Endothelial cell of umbilical vein (primary cell): ENCODE data around the gene FBXL3. TPM values are rescaled to one million over a fixed set of nuclear protein-coding genes. Genes with fewer than 3 reads are reported as not detected.
"Not testable (repeated sequence)": the region's sequence is repeated elsewhere in the genome, so short reads cannot be mapped to it uniquely, and the experiment has no call there.

Experiments
- BruUV-seq: library from RNA; stranded (reverse); fragments of 400-500 nt; replicated peaks from 2 replicates; lab custom pipeline; 2021; lab: Mats Ljungman, UMichigan
- CTCF ChIA-PET: fragments of 300-600, 350-600 bp; sonication (Branson Sonifier 250); formaldehyde crosslinking; loops from one replicate; lab custom pipeline; 2021; ENCODE audit warnings: antibody characterized with exemption, inconsistent platforms; lab: Charles Lee
- POLR2A ChIA-PET: fragments of 300-600, 350-600 bp; sonication (Branson Sonifier 250); formaldehyde crosslinking; loops from one replicate; lab custom pipeline; 2021; ENCODE audit warnings: antibody characterized with exemption, inconsistent platforms; lab: Charles Lee
- DNase-seq: peaks from one replicate; pipeline ENCODE4 v3.0.0-alpha.2; 2011; ENCODE audit warnings: low read depth, low spot score
- FAIRE-seq: peaks from 2 replicates; lab custom pipeline; 2011; peaks lifted over from hg19 to GRCh38; lab: Jason Lieb, UNC
- H2AFZ ChIP-seq: 2 replicates; pipeline ENCODE4 v1.6.0; 2012; ENCODE audit warnings: low read depth, low read length, control low read depth, inconsistent platforms
- H3K27ac ChIP-seq: 2 replicates; pipeline ENCODE4 v1.5.1; 2011; ENCODE audit warnings: low read depth, mild to moderate bottlenecking, control low read depth, low read length, moderate library complexity; ENCODE audit not compliant: insufficient read depth
- H3K27me3 ChIP-seq, 2 experiments: 2 replicates each; pipeline versions ENCODE4 v1.6.0 to v1.6.1; 2011; ENCODE audit warnings: low read length in 2 of 2, mixed read lengths in 1 of 2; ENCODE audit not compliant: control insufficient read depth in 2 of 2, insufficient read depth in 2 of 2
- H3K36me3 ChIP-seq, 2 experiments: 2 replicates in 1 of 2; 3 replicates in 1 of 2; pipeline ENCODE4 v1.5.1; 2011; ENCODE audit warnings: low read length in 2 of 2, mild to moderate bottlenecking in 1 of 2, moderate library complexity in 1 of 2; ENCODE audit not compliant: control insufficient read depth in 2 of 2, insufficient read depth in 2 of 2; ENCODE audit errors: extremely low read depth in 1 of 2
- H3K4me1 ChIP-seq: 3 replicates; pipeline ENCODE4 v1.5.1; 2011; ENCODE audit warnings: mild to moderate bottlenecking, low read length; ENCODE audit not compliant: control insufficient read depth, insufficient read depth; ENCODE audit errors: extremely low read depth
- H3K4me2 ChIP-seq: 2 replicates; pipeline ENCODE4 v1.6.1; 2011; ENCODE audit warnings: low read length, control low read depth, mixed read lengths; ENCODE audit not compliant: insufficient read depth
- H3K4me3 ChIP-seq, 3 experiments: fragments of 200-600 bp in 1 of 3; sonication (generic), shearing (Covaris generic) in 1 of 3; replicated peaks in 1 of 3; 2 replicates each; pipeline ENCODE4 v1.5.1; 2011 to 2016; ENCODE audit warnings: control low read depth in 3 of 3, low read length in 3 of 3, mild to moderate bottlenecking in 2 of 3, inconsistent platforms in 1 of 3, low read depth in 1 of 3, moderate library complexity in 1 of 3; ENCODE audit not compliant: insufficient read depth in 1 of 3
- H3K79me2 ChIP-seq: 2 replicates; pipeline ENCODE4 v1.6.0; 2012; ENCODE audit warnings: low read length, inconsistent platforms; ENCODE audit not compliant: control insufficient read depth, insufficient read depth
- H3K9ac ChIP-seq: replicated peaks from 2 replicates; pipeline ENCODE3; 2011; ENCODE audit warnings: low read length, control low read depth; ENCODE audit not compliant: insufficient read depth; ENCODE audit errors: extremely low read depth
- H3K9me1 ChIP-seq: replicated peaks from 3 replicates; pipeline ENCODE4 v1.6.0; 2011; ENCODE audit warnings: mild to moderate bottlenecking, low read length; ENCODE audit not compliant: control insufficient read depth, insufficient read depth; ENCODE audit errors: extremely low read depth
- H3K9me3 ChIP-seq: replicated peaks from 2 replicates; pipeline ENCODE4 v1.5.1; 2012; ENCODE audit warnings: low read length, inconsistent platforms; ENCODE audit not compliant: control insufficient read depth, insufficient read depth
- H4K20me1 ChIP-seq: replicated peaks from 2 replicates; pipeline ENCODE3; 2011; ENCODE audit warnings: mild to moderate bottlenecking, low read length; ENCODE audit not compliant: control insufficient read depth, insufficient read depth; ENCODE audit errors: extremely low read depth
- EZH2 ChIP-seq: IDR thresholded peaks from 2 replicates; pipeline ENCODE4 v1.6.1; 2012; ENCODE audit warnings: borderline replicate concordance, low read depth, mild to moderate bottlenecking, moderate library complexity, low read length, inconsistent platforms; ENCODE audit not compliant: severe bottlenecking
- FOS ChIP-seq: IDR thresholded peaks from 2 replicates; pipeline ENCODE4 v1.6.1; 2011; ENCODE audit warnings: mild to moderate bottlenecking, low read length, moderate library complexity, borderline replicate concordance; ENCODE audit not compliant: insufficient read depth
- POLR2A ChIP-seq: IDR thresholded peaks from 2 replicates; pipeline ENCODE4 v1.6.1; 2012; ENCODE audit warnings: low read depth, mild to moderate bottlenecking, control low read depth, low read length
- POLR2AphosphoS5 ChIP-seq: IDR thresholded peaks from 2 replicates; pipeline ENCODE4 v1.6.1; 2012; ENCODE audit warnings: low read depth, mild to moderate bottlenecking, control low read depth, low read length, moderate library complexity; ENCODE audit not compliant: insufficient read depth
- dilution Hi-C: fragments of 300-500 bp; cut with MboI; formaldehyde crosslinking; loops from one replicate; pipeline ENCODE4 v1.15.0; 2019; ENCODE audit warnings: low sequenced_read_pairs; ENCODE audit not compliant: extremely low pct_ligation_motif_present
- intact Hi-C: fragments of 100-400 bp; cut with micrococcal nuclease; formaldehyde crosslinking; loops from one replicate; pipeline ENCODE4 v1.10.0; 2022
- polyA plus RNA-seq, 4 experiments: library from polyadenylated mRNA; depleted of rRNA in 3 of 4; stranded (reverse) in 3 of 4; unstranded in 1 of 4; fragments of >200 nt; gene quantifications; 2 replicates each; pipeline versions ENCODE4 v1.2.1 to v1.2.3, GENCODE V29; 2011 to 2012; ENCODE audit warnings: missing spikeins in 1 of 4
- total RNA-seq: library from RNA; stranded (reverse); gene quantifications from 2 replicates; pipeline ENCODE4 v1.2.3, GENCODE V29; 2021

The FBXL3 gene
- total and polyA plus RNA-seq, 2 donors (not counting 3 experiments of a cell fraction or from before 2014, with no cell fraction given) = 13.0 to 37.8 TPM

GRCh38 chr13:77009011-77009410, 17.9 kb downstream of the FBXL3 start:
- Histone ChIP-seq H3K4me1 (no peaks in the 10 kb centered on the region), H3K9me1 (no peaks in the 10 kb centered on the region), H3K36me3 (peaks cover 13 to 16% of the 10 kb centered on the region in 2 experiments), H3K4me3 (no peak overlapping the region), H3K9me3 (no peaks in the 10 kb centered on the region), H4K20me1 (no peaks in the 10 kb centered on the region), H3K4me2 (no peak overlapping the region), H3K9ac (no peak overlapping the region), H2AFZ (no peak overlapping the region), H3K79me2 (peaks cover 21% of the 10 kb centered on the region), H3K27ac (no peak overlapping the region), H3K27me3 (no peaks in the 10 kb centered on the region)
- ChIA-PET CTCF (no interaction called here), POLR2A (no interaction called here)
- no peak for TF ChIP-seq POLR2AphosphoS5
- TF ChIP-seq EZH2 = no peak
- no peak for TF ChIP-seq POLR2A
- no peak for TF ChIP-seq FOS
- intact Hi-C loops (no loop called here), dilution Hi-C loops (no loop called here)
- FAIRE-seq (no peak), DNase-seq (no peak)
- no TSS peak for BruUV-seq

GRCh38 chr13:77008337-77008736, 18.6 kb downstream of the FBXL3 start:
- H3K9me3 ChIP-seq = not testable (repeated sequence)

More at GRCh38 chr13:77008337-77008736, 18.6 kb downstream of the FBXL3 start:
- dilution Hi-C loops, H3K9ac ChIP-seq, intact Hi-C loops, H3K4me3 ChIP-seq, POLR2A ChIA-PET, H4K20me1 ChIP-seq, BruUV-seq, DNase-seq, H3K4me2 ChIP-seq, H3K9me1 ChIP-seq, H3K27ac ChIP-seq, H3K4me1 ChIP-seq, H2AFZ ChIP-seq, FAIRE-seq, H3K27me3 ChIP-seq: not testable (repeated sequence)
- peaks cover 14% of the 10 kb centered on the region for H3K79me2 ChIP-seq
- CTCF ChIA-PET = interaction anchor here (1.2 kb wide), 1 partner anchor 470 kb away, joined by 3 read pairs; no protein-coding TSS in a partner anchor
- peaks cover 10 to 13% of the 10 kb centered on the region in 2 experiments for H3K36me3 ChIP-seq
